RCC 7860 (cell line): Measurements from ENCODE around the gene YAF2.
A peak's percentile ranks its signal among the peaks of the same experiment; 100 is the strongest.
"Not testable (repeated sequence)": the region's sequence is repeated elsewhere in the genome, so short reads cannot be mapped to it uniquely, and the experiment has no call there.

Experiments
- DNase-seq: peaks from one replicate; pipeline ENCODE4 v3.0.0-alpha.2; 2015; ENCODE audit warnings: low spot score
- FAIRE-seq: peaks from 2 replicates; lab custom pipeline; 2012; peaks lifted over from hg19 to GRCh38; lab: Jason Lieb, UNC

Gene YAF2

DNA sequence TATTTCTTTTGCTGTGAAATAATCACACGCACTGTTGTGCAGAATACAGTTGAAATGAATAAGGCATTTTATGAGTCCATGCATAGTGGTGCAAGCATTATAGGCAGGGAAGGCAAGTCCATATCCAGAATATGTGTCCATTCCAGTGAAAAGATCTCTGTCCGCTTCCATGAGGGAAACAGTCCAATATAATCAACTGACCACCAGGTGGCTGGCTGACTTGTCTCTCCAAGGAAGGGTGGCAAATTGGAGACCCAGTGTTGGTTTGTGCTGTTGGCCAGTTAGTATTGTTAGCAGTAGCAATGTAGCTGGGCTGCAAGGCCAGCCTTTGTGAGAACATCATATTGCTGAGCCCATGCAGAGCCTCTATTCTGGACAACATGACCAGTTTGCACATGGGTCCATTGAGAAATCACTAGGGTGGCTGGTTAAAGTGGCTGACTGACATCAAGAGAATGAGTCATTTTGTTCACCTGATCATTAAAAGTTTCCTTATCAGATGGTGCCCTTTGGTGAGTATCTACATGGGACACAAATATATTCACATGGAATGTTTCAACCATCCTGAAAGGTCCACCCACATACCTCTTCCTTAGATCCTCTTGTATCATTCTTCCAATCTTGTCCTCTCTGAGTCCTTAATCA, 17.3 kb upstream of the YAF2 start:
- no peak for FAIRE-seq

DNA sequence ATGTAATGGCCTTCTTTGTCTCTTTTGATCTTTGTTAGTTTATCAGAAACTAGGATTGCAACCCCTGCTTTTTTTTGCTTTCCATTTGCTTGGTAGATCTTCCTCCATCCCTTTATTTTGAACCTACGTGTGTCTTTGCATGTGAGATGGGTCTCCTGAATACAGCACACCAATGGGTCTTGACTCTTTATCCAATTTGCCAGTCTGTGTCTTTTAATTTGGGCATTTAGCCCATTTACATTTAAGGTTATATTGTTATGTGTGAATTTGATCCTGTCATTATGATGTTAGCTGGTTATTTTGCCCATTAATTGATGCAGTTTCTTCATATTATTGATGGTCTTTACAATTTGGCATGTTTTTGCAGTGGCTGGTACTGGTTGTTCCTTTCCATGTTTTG, 14.6 kb upstream of the YAF2 start:
- not testable (repeated sequence) for FAIRE-seq

More for the DNA sequence above, 17.3 kb upstream of the YAF2 start:
- DNase-seq = no peak

DNA sequence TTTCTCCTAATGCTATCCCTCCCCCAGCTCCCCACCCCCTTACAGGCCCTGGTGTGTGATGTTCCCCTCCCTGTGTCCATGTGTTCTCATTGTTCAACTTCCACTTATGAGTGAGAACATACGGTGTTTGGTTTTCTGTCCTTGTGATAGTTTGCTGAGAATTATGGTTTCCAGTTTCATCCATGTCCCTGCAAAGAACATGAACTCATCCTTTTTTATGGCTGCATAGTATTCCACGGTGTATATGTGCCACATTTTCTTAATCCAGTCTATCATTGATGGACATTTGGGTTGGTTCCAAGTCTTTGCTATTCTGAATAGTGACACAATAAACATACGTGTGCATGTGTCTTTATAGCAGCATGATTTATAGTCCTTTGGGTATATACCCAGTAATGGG, 11.0 kb upstream of the YAF2 start:
- not testable (repeated sequence) for FAIRE-seq, DNase-seq

More for the DNA sequence above, 14.6 kb upstream of the YAF2 start:
- DNase-seq = not testable (repeated sequence)

DNA sequence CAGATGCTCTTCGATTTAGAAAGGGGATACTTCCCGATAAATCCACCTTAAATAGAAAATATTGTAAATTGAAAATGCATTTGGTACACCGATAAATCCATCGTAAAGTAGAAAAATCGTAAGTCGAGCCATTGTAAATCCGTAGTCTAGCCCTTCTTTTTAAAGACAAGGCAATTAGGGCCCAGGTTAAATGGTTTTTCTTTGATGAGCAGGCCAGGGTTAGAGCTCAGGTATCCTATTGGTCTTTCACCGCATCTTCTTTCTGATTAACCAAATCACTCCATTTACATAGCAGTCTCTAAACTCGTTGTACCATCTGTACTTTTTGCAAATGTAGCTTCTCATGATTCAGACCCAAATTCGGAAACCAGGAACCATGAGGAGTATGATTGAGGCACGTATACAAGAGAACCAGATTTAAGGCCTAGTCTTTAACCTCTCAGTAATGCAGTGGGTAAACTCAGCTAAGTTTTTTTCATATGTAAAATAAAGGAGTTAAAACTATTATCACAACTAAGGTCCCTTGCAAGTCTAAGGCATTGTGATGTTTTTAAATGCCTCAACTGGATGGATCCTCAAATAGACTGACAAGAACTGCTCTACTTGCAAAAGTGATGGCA, 2.2 kb upstream of the YAF2 start:
- FAIRE-seq (no peak), DNase-seq (no peak)

DNA sequence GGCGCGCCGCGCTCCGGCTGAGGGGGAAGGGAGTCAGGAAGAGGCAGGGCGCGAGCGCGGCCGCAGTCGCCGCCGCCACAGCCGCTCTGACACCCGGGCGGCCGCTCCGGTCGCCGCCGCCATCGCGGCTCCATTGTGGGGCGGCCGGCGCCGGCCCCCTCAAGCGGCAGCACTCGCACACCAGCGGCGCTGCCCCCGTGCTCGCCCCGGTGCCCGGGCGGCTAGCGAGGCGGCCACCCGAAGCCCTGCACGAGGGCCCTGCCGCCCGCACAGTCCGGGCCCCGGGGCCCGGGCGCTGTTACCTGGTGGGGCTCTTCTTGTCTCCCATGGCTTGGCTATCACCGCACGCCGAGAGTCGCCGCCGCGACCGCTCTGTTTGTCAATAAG, 202 bp downstream of the YAF2 start:
- FAIRE-seq (no peak), DNase-seq (no peak)

DNA sequence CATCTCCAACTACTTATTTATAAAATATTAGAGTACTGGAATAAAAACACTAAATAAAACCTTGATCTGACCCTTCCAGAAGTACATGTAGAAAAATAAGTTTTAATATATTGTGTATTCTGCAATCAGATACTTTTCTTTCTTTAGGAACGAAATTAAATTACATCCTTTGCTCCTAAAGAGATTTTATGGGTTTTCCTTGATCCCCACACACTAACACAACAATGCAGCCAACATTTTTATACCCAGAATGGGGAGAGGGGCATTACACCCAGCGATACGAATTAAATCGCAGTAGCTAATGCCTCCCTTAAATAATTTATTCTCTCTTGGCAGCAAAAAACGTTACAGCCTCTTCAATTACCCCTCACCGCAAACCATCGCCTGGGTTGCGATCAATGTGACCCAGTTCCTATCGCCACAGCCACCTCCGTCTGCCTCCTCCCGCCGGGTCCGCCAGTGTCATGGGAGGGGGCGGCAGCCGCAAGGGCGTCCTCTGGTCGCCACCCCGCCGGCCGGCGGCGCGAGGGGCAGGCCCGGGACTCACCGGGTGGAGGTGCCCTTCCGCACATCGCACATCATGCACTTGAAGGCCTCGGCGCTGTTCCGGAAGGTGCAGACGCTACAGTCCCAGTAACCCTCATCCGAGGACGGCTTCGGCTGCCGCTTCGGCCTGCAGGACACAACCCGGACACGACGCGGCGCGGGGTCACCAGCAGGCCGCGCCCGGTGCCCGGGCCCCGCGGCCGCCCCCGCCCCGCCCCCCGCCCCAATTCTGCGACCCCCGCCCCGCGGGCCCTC, 796 bp downstream of the YAF2 start:
- peak; percentile 72 for DNase-seq
- FAIRE-seq = no peak

DNA sequence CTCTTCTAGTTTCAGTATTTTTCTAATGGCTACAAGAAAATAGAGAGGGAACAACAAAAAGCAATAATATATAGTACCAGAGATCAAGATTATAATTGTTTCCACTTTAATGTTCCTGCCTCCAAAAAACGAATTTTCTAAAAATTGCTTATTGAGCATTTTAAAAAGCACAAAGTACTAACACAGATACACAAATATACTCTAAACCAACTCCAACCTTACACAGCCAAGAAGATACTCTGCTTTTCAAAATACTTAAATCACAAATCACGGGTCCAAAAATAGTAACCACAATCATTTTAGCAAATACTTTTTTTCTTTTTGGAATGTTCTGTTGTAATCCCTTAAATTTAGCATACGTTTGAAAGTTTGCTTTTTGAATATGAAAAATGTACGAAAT, 2.0 kb downstream of the YAF2 start:
- FAIRE-seq = no peak
- DNase-seq = no peak

DNA sequence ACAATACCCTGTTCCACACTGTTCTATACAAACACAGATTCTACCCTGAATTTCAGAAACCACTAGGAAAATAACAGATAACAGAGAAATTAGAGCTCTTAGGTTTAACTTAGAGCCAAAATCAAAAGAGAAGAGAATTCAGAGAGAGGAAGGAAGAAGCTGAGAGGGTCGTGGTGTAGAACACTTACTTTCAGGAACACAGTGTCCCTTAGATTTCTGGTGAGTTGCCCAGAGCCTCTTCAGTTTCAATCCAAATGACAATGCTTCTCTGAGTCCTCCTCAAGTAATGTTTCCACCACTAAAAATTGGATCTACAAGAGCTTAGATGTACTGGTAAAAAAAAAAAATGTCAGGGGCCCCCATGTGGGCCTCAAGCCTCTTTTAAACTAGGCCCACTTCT, 2.6 kb downstream of the YAF2 start:
- no peak for DNase-seq
- FAIRE-seq = no peak

DNA sequence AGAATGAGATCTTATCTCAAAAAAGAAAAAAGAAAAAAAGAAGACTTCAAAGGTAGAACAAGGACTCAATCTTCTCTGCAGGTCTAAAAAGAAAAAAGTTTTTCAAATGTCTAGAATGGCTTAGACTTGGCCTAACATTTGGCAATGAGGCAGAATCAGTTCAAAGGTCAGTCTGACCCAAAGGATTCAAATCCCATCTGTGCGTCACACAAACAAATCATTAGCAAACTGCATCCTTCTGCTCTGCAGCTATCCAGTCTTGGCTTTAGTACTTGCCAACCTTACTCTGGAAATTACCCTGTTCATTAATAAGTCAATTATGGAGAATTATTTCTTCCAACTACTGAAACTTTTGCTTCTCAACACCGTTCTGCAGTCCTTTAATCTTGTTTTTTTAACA, 3.1 kb downstream of the YAF2 start:
- DNase-seq (no peak), FAIRE-seq (no peak)

DNA sequence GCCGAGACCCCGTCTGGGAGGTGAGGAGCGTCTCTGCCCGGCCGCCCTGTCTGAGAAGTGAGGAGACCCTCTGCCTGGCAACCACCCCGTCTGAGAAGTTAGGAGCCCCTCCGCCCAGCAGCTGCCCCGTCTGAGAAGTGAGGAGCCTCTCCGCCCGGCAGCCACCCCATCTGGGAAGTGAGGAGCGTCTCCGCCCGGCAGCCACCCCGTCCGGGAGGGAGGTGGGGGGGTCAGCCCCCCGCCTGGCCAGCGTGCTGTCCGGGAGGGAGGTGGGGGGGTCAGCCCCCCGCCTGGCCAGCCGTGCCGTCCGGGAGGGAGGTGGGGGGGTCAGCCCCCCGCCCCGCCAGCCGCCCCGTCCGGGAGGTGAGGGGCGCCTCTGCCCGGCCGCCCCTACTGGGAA, 10.5 kb downstream of the YAF2 start:
- not testable (repeated sequence) for DNase-seq, FAIRE-seq

DNA sequence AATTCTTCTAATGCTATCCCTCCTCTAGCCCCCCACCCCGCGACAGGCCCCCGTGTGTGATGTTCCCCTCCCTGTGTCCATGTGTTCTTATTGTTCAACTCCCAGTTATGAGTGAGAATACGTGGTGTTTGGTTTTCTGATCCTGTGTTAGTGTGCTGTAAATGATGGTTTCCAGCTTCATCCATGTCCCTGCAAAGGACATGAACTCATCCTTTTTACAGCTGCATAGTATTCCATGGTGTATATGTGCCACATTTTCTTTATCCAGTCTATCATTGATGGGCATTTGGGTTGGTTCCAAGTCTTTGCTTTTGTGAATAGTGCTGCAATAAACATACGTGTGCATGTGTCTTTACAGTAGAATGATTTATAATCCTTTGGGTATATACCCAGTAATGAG, 13.5 kb downstream of the YAF2 start:
- not testable (repeated sequence) for DNase-seq

DNA sequence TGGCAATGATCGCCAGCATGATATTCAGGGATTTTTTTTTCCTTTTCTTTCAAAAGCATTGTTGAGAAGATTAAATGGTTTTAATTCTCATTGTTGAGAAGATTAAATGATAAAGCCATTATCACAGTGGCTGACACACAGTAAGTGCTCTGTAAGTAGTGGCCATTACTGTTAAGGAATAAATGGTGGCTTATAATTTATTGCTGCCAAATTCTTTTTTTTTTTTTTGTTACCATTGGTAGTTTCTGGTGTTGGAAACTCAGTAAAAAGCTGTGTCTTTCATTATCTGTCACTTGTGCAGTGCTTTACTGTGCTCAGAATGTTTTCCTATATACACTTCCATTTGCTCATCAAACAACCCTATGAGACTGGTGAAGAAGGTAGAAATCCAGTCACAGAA, 15.3 kb downstream of the YAF2 start:
- FAIRE-seq (no peak), DNase-seq (no peak)

More for the DNA sequence above, 13.5 kb downstream of the YAF2 start:
- FAIRE-seq = not testable (repeated sequence)

DNA sequence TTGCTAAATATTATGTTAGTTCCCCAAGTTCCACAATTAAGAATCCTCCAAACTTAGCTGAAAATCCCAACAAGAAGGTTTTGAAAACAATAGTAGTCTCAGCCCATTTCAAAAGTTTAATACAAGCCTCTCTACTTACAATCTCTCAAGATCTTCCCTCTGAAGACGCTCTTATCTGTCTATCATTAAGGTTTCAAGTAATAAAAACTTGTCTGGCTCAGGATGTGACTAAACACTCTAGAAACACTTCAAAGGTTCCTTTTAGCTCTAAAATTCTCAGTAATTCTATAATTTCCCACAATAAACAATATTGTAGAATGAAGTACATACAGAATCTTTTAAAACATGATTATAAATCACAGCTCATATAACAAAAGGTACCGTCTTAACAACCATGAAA, 16.3 kb downstream of the YAF2 start:
- DNase-seq (no peak), FAIRE-seq (no peak)

DNA sequence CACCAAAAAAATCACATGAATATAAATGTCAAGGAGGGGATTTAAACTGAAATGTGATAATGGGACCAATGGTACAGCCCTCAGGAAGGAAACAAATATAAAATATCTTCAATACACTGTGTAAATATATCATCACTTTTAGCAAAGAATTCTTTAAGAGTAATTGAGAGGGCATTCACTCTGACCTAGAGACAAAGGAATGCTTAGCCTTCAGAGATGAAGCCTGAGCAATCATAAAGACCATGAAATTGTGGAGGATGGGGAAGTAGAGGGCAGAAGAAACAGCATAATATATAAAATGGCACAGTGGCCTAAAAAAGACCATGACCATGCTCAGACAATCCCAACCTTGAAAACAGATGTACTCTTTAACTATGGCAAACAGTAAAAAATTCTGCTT, 20.4 kb downstream of the YAF2 start:
- FAIRE-seq (no peak), DNase-seq (peak; percentile 29)

DNA sequence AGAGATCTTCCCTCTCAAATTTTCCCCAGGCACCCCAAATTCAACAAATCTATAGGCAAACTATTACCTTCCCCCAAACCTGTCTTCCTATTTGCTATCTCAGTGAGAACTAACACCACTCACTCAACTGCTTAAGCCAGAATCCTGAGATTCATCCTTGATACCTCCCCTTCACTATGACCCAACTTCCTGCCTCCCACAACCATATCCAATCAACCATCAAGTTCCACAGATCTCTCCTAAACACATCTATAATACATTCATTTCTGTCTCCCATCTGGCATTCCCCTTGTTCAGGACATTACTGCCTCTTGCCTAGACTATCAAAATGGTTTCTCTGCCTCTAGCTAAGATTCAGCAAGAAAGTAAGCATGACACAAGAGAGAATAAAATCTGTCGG, 21.3 kb downstream of the YAF2 start:
- FAIRE-seq = no peak
- DNase-seq = no peak

DNA sequence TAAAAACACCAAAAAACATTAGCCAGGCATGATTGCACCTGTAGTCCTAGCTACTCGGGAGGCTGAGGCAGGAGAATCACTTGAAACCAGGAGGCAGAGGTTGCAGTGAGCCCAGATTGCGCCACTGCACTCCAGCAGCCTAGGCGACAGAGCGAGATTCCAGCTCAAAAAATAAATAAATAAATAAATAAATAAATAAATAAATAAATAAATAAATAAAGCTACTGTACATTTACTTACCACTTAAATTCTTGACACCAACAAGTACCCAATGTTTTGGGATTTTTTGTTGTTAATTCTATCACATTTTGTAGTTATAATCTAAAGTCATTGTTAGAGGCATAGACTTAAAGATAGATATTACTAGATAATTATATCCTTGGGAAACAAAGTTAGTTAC, 22.3 kb downstream of the YAF2 start:
- not testable (repeated sequence) for FAIRE-seq, DNase-seq

DNA sequence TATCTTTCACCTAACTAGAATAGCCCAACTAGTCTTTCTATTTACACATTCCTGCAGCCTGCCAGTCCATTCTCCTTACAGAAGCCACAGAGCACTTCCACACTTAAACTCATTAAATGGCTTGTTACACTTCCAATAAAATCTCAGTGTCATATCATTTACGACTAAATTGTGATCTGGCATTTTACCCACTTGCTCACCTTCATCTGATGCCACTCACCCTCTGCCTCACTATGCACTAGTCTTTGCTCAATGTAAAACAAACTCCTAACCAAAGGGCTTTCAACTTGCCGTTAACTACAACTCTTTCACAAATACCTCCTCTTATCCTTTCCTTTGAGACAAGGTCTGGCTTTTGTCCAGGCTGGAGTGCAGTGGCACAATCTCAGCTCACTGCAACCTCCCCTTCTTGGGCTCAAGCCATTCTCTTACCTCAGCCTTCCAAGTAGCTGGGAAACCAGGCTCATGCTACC, 24.1 kb downstream of the YAF2 start:
- DNase-seq (no peak), FAIRE-seq (no peak)

DNA sequence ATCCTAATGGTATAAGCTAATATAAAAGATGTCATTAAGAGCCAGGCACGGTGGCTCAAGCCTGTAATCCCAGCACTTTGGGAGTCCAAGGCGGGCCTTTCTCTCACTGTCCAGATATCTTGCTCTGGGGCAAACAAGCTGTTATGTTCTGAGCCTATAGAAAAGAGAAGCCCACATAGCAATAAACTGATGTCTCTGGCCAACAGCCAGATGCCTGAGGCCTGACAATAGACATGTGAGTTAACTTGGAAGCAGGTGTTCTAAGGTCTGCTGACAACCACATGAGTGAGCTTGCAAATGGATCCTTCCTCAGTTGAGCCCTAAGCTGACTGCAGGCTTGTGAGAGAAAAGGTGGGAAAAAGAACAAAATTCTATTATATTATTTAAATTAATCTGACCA, 25.0 kb downstream of the YAF2 start:
- no peak for FAIRE-seq

DNA sequence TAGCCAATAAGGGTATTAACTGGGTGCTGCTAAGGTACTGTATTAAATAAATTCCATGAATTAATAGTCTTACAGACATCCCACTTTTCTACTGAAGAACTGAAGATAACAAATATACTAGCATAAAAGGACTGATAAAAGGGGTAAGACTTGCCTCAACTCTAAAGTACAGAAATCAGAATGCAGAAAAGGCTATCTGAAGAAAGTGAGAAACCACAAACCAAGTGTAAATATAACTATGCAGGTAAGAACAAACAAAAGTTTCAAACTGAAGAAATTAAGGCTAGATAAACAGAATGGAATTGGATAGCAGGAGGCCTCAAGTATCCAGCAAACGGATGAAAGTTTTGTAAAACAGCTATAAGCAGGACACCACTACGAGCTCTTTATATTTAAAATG, 29.5 kb downstream of the YAF2 start:
- no peak for FAIRE-seq

More for the DNA sequence above, 25.0 kb downstream of the YAF2 start:
- DNase-seq = no peak

DNA sequence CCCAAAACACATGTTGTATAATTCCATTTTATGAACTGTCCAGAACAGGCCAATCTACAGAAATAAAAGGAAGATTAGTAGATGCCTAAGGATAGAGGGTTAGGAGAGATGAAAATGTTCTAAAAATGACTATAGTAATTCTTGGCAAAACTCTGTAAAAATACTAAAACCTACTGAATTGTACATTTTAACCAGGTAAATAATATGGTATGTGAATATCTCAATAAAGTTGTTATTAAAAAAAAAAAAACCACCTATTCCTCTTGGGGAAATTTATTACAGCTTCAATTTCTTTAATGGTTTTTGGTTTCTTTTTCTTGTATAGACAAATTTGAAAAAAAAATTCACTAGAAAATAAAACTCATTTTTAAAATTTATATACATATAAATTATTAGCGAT, 33.2 kb downstream of the YAF2 start:
- FAIRE-seq (no peak), DNase-seq (no peak)

More for the DNA sequence above, 29.5 kb downstream of the YAF2 start:
- DNase-seq = no peak

DNA sequence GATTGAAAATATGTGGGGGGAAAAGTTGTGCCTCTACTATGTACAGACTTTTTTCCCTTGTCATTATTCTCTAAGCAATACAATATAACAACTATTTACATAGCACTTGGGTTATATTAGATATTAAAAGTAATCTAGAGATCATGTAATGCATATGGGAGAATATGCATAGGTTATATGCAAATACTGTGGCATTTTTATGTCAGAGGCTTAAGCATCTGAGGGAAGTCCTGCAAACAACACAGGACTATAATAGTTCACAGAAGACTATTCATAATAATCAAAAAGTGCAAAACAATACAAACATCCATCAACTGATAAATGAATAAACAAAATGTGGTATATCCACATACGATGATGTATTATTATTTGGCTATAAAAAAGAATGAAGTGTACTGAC, 33.7 kb downstream of the YAF2 start:
- DNase-seq = no peak
- FAIRE-seq = no peak

DNA sequence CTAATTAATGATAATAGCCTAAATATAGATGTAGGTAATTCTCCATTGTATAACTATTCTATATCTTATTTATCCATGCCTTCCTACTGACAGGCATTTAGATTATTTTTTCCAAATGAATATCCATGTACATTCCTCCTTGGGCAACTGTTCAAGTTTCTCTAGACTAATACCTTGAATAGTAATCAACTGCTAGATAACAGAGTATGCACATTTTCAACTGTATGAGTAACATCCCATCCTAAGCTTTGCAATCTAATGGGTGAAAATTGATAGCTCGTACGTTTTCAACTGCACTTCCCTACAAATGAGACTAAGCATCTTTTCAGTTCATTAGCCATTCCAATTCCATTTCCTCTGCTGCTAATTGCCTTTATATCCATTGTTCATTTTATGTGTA, 37.0 kb downstream of the YAF2 start:
- DNase-seq (no peak), FAIRE-seq (no peak)
